ENCODE results near the gene SIGLEC8.
"Not testable (repeated sequence)": the region's sequence is repeated elsewhere in the genome, so short reads cannot be mapped to it uniquely, and the experiment has no call there.

Gene SIGLEC8

GRCh38 chr19:51430221-51430620 lies 28.0 kb downstream of the SIGLEC8 start:
- Histone ChIP-seq H3K4me1 (ENCODE audit: control insufficient read depth, insufficient read depth, low read length, poor library complexity, severe bottlenecking) (no peaks in the 10 kb centered on the region), H3K27ac (ENCODE audit: insufficient read depth, low read length, poor library complexity, severe bottlenecking) (no peak overlapping the region), H3K4me3 (ENCODE audit: insufficient read depth, low read depth, low read length, poor library complexity, severe bottlenecking) (no peak overlapping the region), H3K36me3 (ENCODE audit: control insufficient read depth, insufficient read depth, low read length) (no peaks in the 10 kb centered on the region), H3K27me3 (replicated peaks; ENCODE audit: control insufficient read depth, insufficient read depth, low read length, poor library complexity, severe bottlenecking) (no peaks in the 10 kb centered on the region), H3K9me3 (ENCODE audit: control insufficient read depth, low read length) (no peaks in the 10 kb centered on the region)
- no peak for DNase-seq

DNA sequence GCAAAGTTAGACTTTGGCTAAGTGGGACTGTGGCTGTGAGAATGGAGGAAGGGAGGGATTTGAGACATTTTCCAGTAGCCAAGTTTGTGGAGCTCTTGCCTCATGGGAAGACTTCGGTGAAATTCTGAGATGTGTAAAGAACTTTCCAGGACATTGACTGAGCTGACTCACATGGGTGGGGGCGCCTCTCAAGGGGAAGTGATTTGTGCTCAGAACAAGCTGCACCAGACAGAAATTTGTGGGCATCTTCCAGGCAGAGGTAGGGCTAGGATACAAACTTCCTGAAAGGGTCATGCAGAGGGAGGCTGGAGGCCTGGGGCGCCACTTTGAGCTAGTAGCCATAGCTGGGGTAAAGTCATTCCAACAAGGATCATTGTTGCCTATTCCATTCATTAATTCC lies 31.1 kb downstream of the SIGLEC8 start:
- H3K36me3 ChIP-seq (ENCODE audit: control insufficient read depth, insufficient read depth, low read length): no peaks in the 10 kb centered on the region
- no peaks in the 10 kb centered on the region for H3K4me1 ChIP-seq (ENCODE audit: control insufficient read depth, insufficient read depth, low read length, poor library complexity, severe bottlenecking)
- H3K27ac ChIP-seq (ENCODE audit: insufficient read depth, low read length, poor library complexity, severe bottlenecking): no peak overlapping the region
- no peaks in the 10 kb centered on the region for H3K9me3 ChIP-seq (ENCODE audit: control insufficient read depth, low read length)
- no peak overlapping the region for H3K4me3 ChIP-seq (ENCODE audit: insufficient read depth, low read depth, low read length, poor library complexity, severe bottlenecking)
- H3K27me3 ChIP-seq (replicated peaks; ENCODE audit: control insufficient read depth, insufficient read depth, low read length, poor library complexity, severe bottlenecking): no peaks in the 10 kb centered on the region
- DNase-seq: no peak

- no peaks in the 10 kb centered on the region for H3K9me3 ChIP-seq (ENCODE audit: control insufficient read depth, low read length)
- peak; percentile 53 to 75 (median 65) for DNase-seq
- no peak overlapping the region for H3K4me3 ChIP-seq (ENCODE audit: insufficient read depth, low read depth, low read length, poor library complexity, severe bottlenecking)
- no peaks in the 10 kb centered on the region for H3K36me3 ChIP-seq (ENCODE audit: control insufficient read depth, insufficient read depth, low read length)
- peaks cover 10% of the 10 kb centered on the region for H3K27me3 ChIP-seq (replicated peaks; ENCODE audit: control insufficient read depth, insufficient read depth, low read length, poor library complexity, severe bottlenecking)
- H3K4me1 ChIP-seq (ENCODE audit: control insufficient read depth, insufficient read depth, low read length, poor library complexity, severe bottlenecking): peaks cover 2% of the 10 kb centered on the region
- H3K27ac ChIP-seq (ENCODE audit: insufficient read depth, low read length, poor library complexity, severe bottlenecking): no peak overlapping the region
Measured at GRCh38 chr19:51422053-51422448, 36.2 kb downstream of the SIGLEC8 start.

- no peak overlapping the region for H3K27ac ChIP-seq (ENCODE audit: insufficient read depth, low read length, poor library complexity, severe bottlenecking)
- H3K36me3 ChIP-seq (ENCODE audit: control insufficient read depth, insufficient read depth, low read length): no peaks in the 10 kb centered on the region
- H3K27me3 ChIP-seq (replicated peaks; ENCODE audit: control insufficient read depth, insufficient read depth, low read length, poor library complexity, severe bottlenecking): peaks cover 10% of the 10 kb centered on the region
- DNase-seq: no peak
- H3K9me3 ChIP-seq (ENCODE audit: control insufficient read depth, low read length): no peaks in the 10 kb centered on the region
- no peak overlapping the region for H3K4me3 ChIP-seq (ENCODE audit: insufficient read depth, low read depth, low read length, poor library complexity, severe bottlenecking)
- H3K4me1 ChIP-seq (ENCODE audit: control insufficient read depth, insufficient read depth, low read length, poor library complexity, severe bottlenecking): peaks cover 2% of the 10 kb centered on the region
Measured at GRCh38 chr19:51421229-51422052, 36.8 kb downstream of the SIGLEC8 start.

GRCh38 chr19:51420511-51420910 lies 37.7 kb downstream of the SIGLEC8 start:
- not testable (repeated sequence) for H3K4me3 ChIP-seq (ENCODE audit: insufficient read depth, low read depth, low read length, poor library complexity, severe bottlenecking); H3K27ac ChIP-seq (ENCODE audit: insufficient read depth, low read length, poor library complexity, severe bottlenecking); H3K4me1 ChIP-seq (ENCODE audit: control insufficient read depth, insufficient read depth, low read length, poor library complexity, severe bottlenecking); H3K36me3 ChIP-seq (ENCODE audit: control insufficient read depth, insufficient read depth, low read length); DNase-seq; H3K9me3 ChIP-seq (ENCODE audit: control insufficient read depth, low read length); H3K27me3 ChIP-seq (replicated peaks; ENCODE audit: control insufficient read depth, insufficient read depth, low read length, poor library complexity, severe bottlenecking)

- no peak overlapping the region for H3K4me3 ChIP-seq (ENCODE audit: insufficient read depth, low read depth, low read length, poor library complexity, severe bottlenecking)
Measured at GRCh38 chr19:51418707-51419106, 39.5 kb downstream of the SIGLEC8 start.

GRCh38 chr19:51417810-51418157 lies 40.5 kb downstream of the SIGLEC8 start:
- no peak overlapping the region for H3K27ac ChIP-seq (ENCODE audit: insufficient read depth, low read length, poor library complexity, severe bottlenecking)
- H3K27me3 ChIP-seq (replicated peaks; ENCODE audit: control insufficient read depth, insufficient read depth, low read length, poor library complexity, severe bottlenecking): peaks cover 10% of the 10 kb centered on the region
- H3K36me3 ChIP-seq (ENCODE audit: control insufficient read depth, insufficient read depth, low read length): no peaks in the 10 kb centered on the region
- no peaks in the 10 kb centered on the region for H3K9me3 ChIP-seq (ENCODE audit: control insufficient read depth, low read length)
- H3K4me1 ChIP-seq (ENCODE audit: control insufficient read depth, insufficient read depth, low read length, poor library complexity, severe bottlenecking): peaks cover 2% of the 10 kb centered on the region
- H3K4me3 ChIP-seq (ENCODE audit: insufficient read depth, low read depth, low read length, poor library complexity, severe bottlenecking): no peak overlapping the region
- DNase-seq: no peak

More at GRCh38 chr19:51418707-51419106, 39.5 kb downstream of the SIGLEC8 start:
- H3K9me3 ChIP-seq (ENCODE audit: control insufficient read depth, low read length): no peaks in the 10 kb centered on the region
- peaks cover 10% of the 10 kb centered on the region for H3K27me3 ChIP-seq (replicated peaks; ENCODE audit: control insufficient read depth, insufficient read depth, low read length, poor library complexity, severe bottlenecking)
- H3K4me1 ChIP-seq (ENCODE audit: control insufficient read depth, insufficient read depth, low read length, poor library complexity, severe bottlenecking): peaks cover 2% of the 10 kb centered on the region
- H3K36me3 ChIP-seq (ENCODE audit: control insufficient read depth, insufficient read depth, low read length): no peaks in the 10 kb centered on the region
- DNase-seq: no peak
- H3K27ac ChIP-seq (ENCODE audit: insufficient read depth, low read length, poor library complexity, severe bottlenecking): no peak overlapping the region

GRCh38 chr19:51417107-51417809 lies 41.0 kb downstream of the SIGLEC8 start, which contains the start of gene SIGLEC10:
Gene SIGLEC10, minus strand, starts transcription at chr19:51417642. Its CDS starts 61 bp downstream, at chr19:51417581.
- no peak within 1 kb of the TSS for H3K27ac ChIP-seq (ENCODE audit: insufficient read depth, low read length, poor library complexity, severe bottlenecking)

GRCh38 chr19:51416422-51416821 lies 41.8 kb downstream of the SIGLEC8 start:
- H3K36me3 ChIP-seq (ENCODE audit: control insufficient read depth, insufficient read depth, low read length); H3K27ac ChIP-seq (ENCODE audit: insufficient read depth, low read length, poor library complexity, severe bottlenecking); H3K4me1 ChIP-seq (ENCODE audit: control insufficient read depth, insufficient read depth, low read length, poor library complexity, severe bottlenecking); H3K4me3 ChIP-seq (ENCODE audit: insufficient read depth, low read depth, low read length, poor library complexity, severe bottlenecking); DNase-seq; H3K27me3 ChIP-seq (replicated peaks; ENCODE audit: control insufficient read depth, insufficient read depth, low read length, poor library complexity, severe bottlenecking); H3K9me3 ChIP-seq (ENCODE audit: control insufficient read depth, low read length): not testable (repeated sequence)

More at GRCh38 chr19:51417107-51417809, 41.0 kb downstream of the SIGLEC8 start, which contains the start of gene SIGLEC10:
- H3K27me3 ChIP-seq (replicated peaks; ENCODE audit: control insufficient read depth, insufficient read depth, low read length, poor library complexity, severe bottlenecking): peaks cover 10% of the 10 kb centered on the region
- H3K9me3 ChIP-seq (ENCODE audit: control insufficient read depth, low read length): no peaks in the 10 kb centered on the region
- H3K4me3 ChIP-seq (ENCODE audit: insufficient read depth, low read depth, low read length, poor library complexity, severe bottlenecking): no peak within 1 kb of the TSS
- DNase-seq: no peak
- H3K36me3 ChIP-seq (ENCODE audit: control insufficient read depth, insufficient read depth, low read length): no peaks in the 10 kb centered on the region
- peaks cover 2% of the 10 kb centered on the region for H3K4me1 ChIP-seq (ENCODE audit: control insufficient read depth, insufficient read depth, low read length, poor library complexity, severe bottlenecking)

GRCh38 chr19:51415187-51415586 lies 43.1 kb downstream of the SIGLEC8 start:
- no peak for DNase-seq
- no peaks in the 10 kb centered on the region for H3K9me3 ChIP-seq (ENCODE audit: control insufficient read depth, low read length)
- H3K4me3 ChIP-seq (ENCODE audit: insufficient read depth, low read depth, low read length, poor library complexity, severe bottlenecking): no peak overlapping the region
- no peaks in the 10 kb centered on the region for H3K27me3 ChIP-seq (replicated peaks; ENCODE audit: control insufficient read depth, insufficient read depth, low read length, poor library complexity, severe bottlenecking)
- H3K4me1 ChIP-seq (ENCODE audit: control insufficient read depth, insufficient read depth, low read length, poor library complexity, severe bottlenecking): no peaks in the 10 kb centered on the region
- no peaks in the 10 kb centered on the region for H3K36me3 ChIP-seq (ENCODE audit: control insufficient read depth, insufficient read depth, low read length)
- H3K27ac ChIP-seq (ENCODE audit: insufficient read depth, low read length, poor library complexity, severe bottlenecking): no peak overlapping the region
